H7 (cell line): Measurements from ENCODE around the gene PARD3B. TPM values are rescaled to one million over a fixed set of nuclear protein-coding genes. Genes with fewer than 3 reads are reported as not detected.

Source experiments
- DNase-seq: peaks from one replicate; pipeline ENCODE4 v3.0.0; 2012
- H3K27me3 ChIP-seq: 2 replicates; pipeline ENCODE4 v1.6.0; 2011; ENCODE audit warnings: mild to moderate bottlenecking, low read length; ENCODE audit not compliant: control insufficient read depth, insufficient read depth
- H3K36me3 ChIP-seq: replicated peaks from 2 replicates; pipeline ENCODE4 v1.5.1; 2011; ENCODE audit warnings: low read length; ENCODE audit not compliant: control insufficient read depth, insufficient read depth
- H3K4me3 ChIP-seq: 2 replicates; pipeline ENCODE4 v1.5.1; 2011; ENCODE audit warnings: low read depth, mild to moderate bottlenecking, control low read depth, low read length, moderate library complexity; ENCODE audit not compliant: insufficient read depth
- total RNA-seq: library from RNA; depleted of rRNA; stranded (reverse); fragments of >200 nt; shearing (Covaris generic); gene quantifications from 2 replicates; pipeline ENCODE4 v1.2.3, GENCODE V29; 2014

The PARD3B gene
- total RNA-seq, 1 experiment from 2014 or later = 2.3 TPM

- Histone ChIP-seq H3K27me3 (no peaks in the 10 kb centered on the region), H3K36me3 (no peaks in the 10 kb centered on the region), H3K4me3 (no peak overlapping the region)
- no peak for DNase-seq
Measured at GRCh38 chr2:205024822-205025518, 479.7 kb downstream of the PARD3B start.

GRCh38 chr2:205025580-205026240 is 480.4 kb downstream of the PARD3B start:
- Histone ChIP-seq H3K27me3 (no peaks in the 10 kb centered on the region), H3K36me3 (no peaks in the 10 kb centered on the region), H3K4me3 (no peak overlapping the region)
- no peak for DNase-seq

- Histone ChIP-seq H3K4me3 (no peak overlapping the region), H3K36me3 (no peaks in the 10 kb centered on the region), H3K27me3 (no peaks in the 10 kb centered on the region)
- no peak for DNase-seq
Measured at GRCh38 chr2:205030695-205031094, 485.4 kb downstream of the PARD3B start.

GRCh38 chr2:205032093-205032551 is 486.8 kb downstream of the PARD3B start:
- Histone ChIP-seq H3K36me3 (no peaks in the 10 kb centered on the region), H3K27me3 (no peaks in the 10 kb centered on the region), H3K4me3 (no peak overlapping the region)
- DNase-seq = no peak

- Histone ChIP-seq H3K27me3 (no peaks in the 10 kb centered on the region), H3K4me3 (no peak overlapping the region), H3K36me3 (no peaks in the 10 kb centered on the region)
- DNase-seq = no peak
Measured at GRCh38 chr2:205033431-205033830, 488.2 kb downstream of the PARD3B start.

- Histone ChIP-seq H3K4me3 (no peak overlapping the region), H3K36me3 (no peaks in the 10 kb centered on the region), H3K27me3 (no peaks in the 10 kb centered on the region)
- no peak for DNase-seq
Measured at GRCh38 chr2:205034034-205034433, 488.8 kb downstream of the PARD3B start.

GRCh38 chr2:205040323-205040722 is 495.0 kb downstream of the PARD3B start:
- no peak overlapping the region for H3K4me3 ChIP-seq
- no peaks in the 10 kb centered on the region for H3K27me3 ChIP-seq
- no peak for DNase-seq
- no peaks in the 10 kb centered on the region for H3K36me3 ChIP-seq

GRCh38 chr2:205041472-205042130 is 496.3 kb downstream of the PARD3B start:
- no peak overlapping the region for H3K4me3 ChIP-seq
- H3K36me3 ChIP-seq = no peaks in the 10 kb centered on the region
- no peak for DNase-seq
- H3K27me3 ChIP-seq = no peaks in the 10 kb centered on the region

- no peaks in the 10 kb centered on the region for H3K36me3 ChIP-seq
- no peaks in the 10 kb centered on the region for H3K27me3 ChIP-seq
- H3K4me3 ChIP-seq = no peak overlapping the region
- no peak for DNase-seq
Measured at GRCh38 chr2:205043285-205043684, 498.0 kb downstream of the PARD3B start.

GRCh38 chr2:205045706-205046105 is 500.4 kb downstream of the PARD3B start:
- Histone ChIP-seq H3K36me3 (no peaks in the 10 kb centered on the region), H3K4me3 (no peak overlapping the region), H3K27me3 (no peaks in the 10 kb centered on the region)
- DNase-seq = no peak

GRCh38 chr2:205047273-205047839 is 502.1 kb downstream of the PARD3B start:
- no peaks in the 10 kb centered on the region for H3K36me3 ChIP-seq
- peak; percentile 11 for DNase-seq
- H3K27me3 ChIP-seq = no peaks in the 10 kb centered on the region
- H3K4me3 ChIP-seq = no peak overlapping the region

- no peak overlapping the region for H3K4me3 ChIP-seq
Measured at GRCh38 chr2:205051417-205051816, 506.1 kb downstream of the PARD3B start.

GRCh38 chr2:205052781-205053180 is 507.5 kb downstream of the PARD3B start:
- no peak for DNase-seq
- no peak overlapping the region for H3K4me3 ChIP-seq
- H3K36me3 ChIP-seq = no peaks in the 10 kb centered on the region

More at GRCh38 chr2:205051417-205051816, 506.1 kb downstream of the PARD3B start:
- no peaks in the 10 kb centered on the region for H3K36me3 ChIP-seq
- H3K27me3 ChIP-seq = no peaks in the 10 kb centered on the region
- DNase-seq = no peak

GRCh38 chr2:205053827-205054410 is 508.6 kb downstream of the PARD3B start:
- no peaks in the 10 kb centered on the region for H3K27me3 ChIP-seq
- H3K4me3 ChIP-seq = no peak overlapping the region
- no peak for DNase-seq
- H3K36me3 ChIP-seq = no peaks in the 10 kb centered on the region

More at GRCh38 chr2:205052781-205053180, 507.5 kb downstream of the PARD3B start:
- no peaks in the 10 kb centered on the region for H3K27me3 ChIP-seq
